OCI-LY7 (cell line): ENCODE data around the gene GNAO1. TPM values are rescaled to one million over a fixed set of nuclear protein-coding genes. Genes with fewer than 3 reads are reported as not detected.

Experiments used
- BruUV-seq: library from RNA; stranded (reverse); fragments of 400-500 nt; replicated peaks from 2 replicates; lab custom pipeline; 2021; lab: Mats Ljungman, UMichigan
- CTCF ChIA-PET: fragments of 300-600 bp; sonication (Branson Sonifier 250); formaldehyde crosslinking; loops from one replicate; lab custom pipeline; 2022; ENCODE audit warnings: antibody characterized with exemption; ENCODE audit not compliant: unreplicated experiment; lab: Charles Lee
- POLR2A ChIA-PET: fragments of 300-600 bp; sonication (Branson Sonifier 250); formaldehyde crosslinking; loops from one replicate; lab custom pipeline; 2022; ENCODE audit warnings: antibody characterized with exemption; lab: Charles Lee
- DNase-seq: peaks from one replicate; pipeline ENCODE4 v3.0.0-alpha.2; 2015; ENCODE audit warnings: low spot score
- H2AFZ ChIP-seq: fragments of 200-600 bp; sonication (generic), shearing (Covaris generic); 2 replicates; pipeline ENCODE4 v1.6.1; 2014; ENCODE audit warnings: mild to moderate bottlenecking, antibody characterized with exemption, low read length, moderate library complexity
- H3K27ac ChIP-seq: fragments of 200-600 bp; sonication (generic); 2 replicates; pipeline ENCODE4 v1.5.1; 2014; ENCODE audit warnings: mixed run types, low read depth, mild to moderate bottlenecking, moderate library complexity, low read length, inconsistent platforms; ENCODE audit not compliant: poor library complexity, severe bottlenecking
- H3K36me3 ChIP-seq: fragments of 200-600 bp; sonication (generic); 2 replicates; pipeline ENCODE4 v1.6.1; 2014; ENCODE audit warnings: mild to moderate bottlenecking, antibody characterized with exemption, low read length, moderate library complexity, mixed read lengths; ENCODE audit not compliant: insufficient read depth
- H3K4me1 ChIP-seq: fragments of 200-600 bp; sonication (generic); 2 replicates; pipeline ENCODE4 v1.5.1; 2014; ENCODE audit warnings: mild to moderate bottlenecking, low read length; ENCODE audit not compliant: insufficient read depth, poor library complexity, severe bottlenecking
- H3K4me2 ChIP-seq: fragments of 200-600 bp; sonication (generic); 2 replicates; pipeline ENCODE4 v1.6.1; 2014; ENCODE audit warnings: mild to moderate bottlenecking, low read length
- H3K4me3 ChIP-seq: fragments of 200-600 bp; sonication (generic); 2 replicates; pipeline ENCODE4 v1.5.1; 2014; ENCODE audit warnings: mild to moderate bottlenecking, low read depth, low read length; ENCODE audit not compliant: poor library complexity, severe bottlenecking
- H3K79me2 ChIP-seq: fragments of 200-600 bp; sonication (generic); 2 replicates; pipeline ENCODE4 v1.6.1; 2016; ENCODE audit warnings: low read depth, mild to moderate bottlenecking, low read length, moderate library complexity, mixed read lengths; ENCODE audit not compliant: insufficient read depth
- H3K9me2 ChIP-seq: fragments of 200-600 bp; sonication (generic); 2 replicates; pipeline ENCODE4 v1.6.1; 2016; ENCODE audit warnings: mild to moderate bottlenecking, low read length, mixed read lengths; ENCODE audit not compliant: insufficient read depth
- H3K9me3 ChIP-seq: fragments of 200-600 bp; sonication (generic); 2 replicates; pipeline ENCODE4 v1.6.1; 2014; ENCODE audit warnings: mild to moderate bottlenecking, mixed run types, low read length, mixed read lengths
- H4K20me1 ChIP-seq: fragments of 200-600 bp; sonication (generic); 2 replicates; pipeline ENCODE4 v1.6.1; 2014; ENCODE audit warnings: mild to moderate bottlenecking, antibody characterized with exemption, low read length, moderate library complexity, mixed read lengths; ENCODE audit not compliant: insufficient read depth
- EZH2phosphoT487 ChIP-seq: fragments of 200-600 bp; sonication (generic); IDR thresholded peaks from 2 replicates; pipeline ENCODE4 v1.6.1; 2018; ENCODE audit warnings: low read depth, borderline replicate concordance, mild to moderate bottlenecking, mixed run types, antibody characterized with exemption, low read length, moderate library complexity, mixed read lengths
- intact Hi-C: fragments of 100-400 bp; cut with micrococcal nuclease; formaldehyde crosslinking; loops from one replicate; pipeline ENCODE4 v1.10.0; 2022; ENCODE audit not compliant: unreplicated experiment
- total RNA-seq, 2 experiments: library from RNA; depleted of rRNA in 1 of 2; stranded (reverse); fragments of >200 nt in 1 of 2; shearing (Covaris generic) in 1 of 2; gene quantifications; 2 replicates each; pipeline ENCODE4 v1.2.3, GENCODE V29; 2014 to 2022
- TF ChIP-seq, protein P1 (sequence below): fragments of 200-600 bp; sonication (generic); conservative IDR thresholded peaks from 2 replicates; pipeline ENCODE4 v1.5.1; 2014; ENCODE audit warnings: mild to moderate bottlenecking, antibody characterized with exemption, low read length, moderate library complexity, mixed read lengths

Gene GNAO1
- total RNA-seq, 2 experiments from 2014 or later, result not detected

DNA sequence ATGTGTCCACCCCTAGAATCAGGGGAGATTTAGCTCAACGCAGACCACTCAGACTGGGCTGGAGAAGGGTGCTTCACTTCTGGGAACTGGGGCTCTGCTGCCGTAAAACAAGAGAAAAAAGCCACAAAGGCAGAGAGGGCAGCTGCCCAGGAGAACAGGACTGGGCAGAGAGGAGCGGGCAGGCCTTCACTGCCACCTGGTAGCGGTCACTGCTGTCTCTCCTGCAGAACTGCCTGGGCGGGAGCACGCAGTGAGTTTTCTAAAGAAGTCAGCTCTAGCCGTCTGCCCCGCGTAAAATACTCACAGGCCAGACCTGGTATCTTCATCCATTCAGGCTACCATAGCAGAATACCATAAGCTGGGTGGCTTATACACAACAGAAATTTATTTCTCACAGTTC lies 130.3 kb downstream of the GNAO1 start:
- no peaks in the 10 kb centered on the region for H4K20me1 ChIP-seq
- BruUV-seq, result no TSS peak
- no peak for TF ChIP-seq EZH2phosphoT487
- TF ChIP-seq, protein P1, sequence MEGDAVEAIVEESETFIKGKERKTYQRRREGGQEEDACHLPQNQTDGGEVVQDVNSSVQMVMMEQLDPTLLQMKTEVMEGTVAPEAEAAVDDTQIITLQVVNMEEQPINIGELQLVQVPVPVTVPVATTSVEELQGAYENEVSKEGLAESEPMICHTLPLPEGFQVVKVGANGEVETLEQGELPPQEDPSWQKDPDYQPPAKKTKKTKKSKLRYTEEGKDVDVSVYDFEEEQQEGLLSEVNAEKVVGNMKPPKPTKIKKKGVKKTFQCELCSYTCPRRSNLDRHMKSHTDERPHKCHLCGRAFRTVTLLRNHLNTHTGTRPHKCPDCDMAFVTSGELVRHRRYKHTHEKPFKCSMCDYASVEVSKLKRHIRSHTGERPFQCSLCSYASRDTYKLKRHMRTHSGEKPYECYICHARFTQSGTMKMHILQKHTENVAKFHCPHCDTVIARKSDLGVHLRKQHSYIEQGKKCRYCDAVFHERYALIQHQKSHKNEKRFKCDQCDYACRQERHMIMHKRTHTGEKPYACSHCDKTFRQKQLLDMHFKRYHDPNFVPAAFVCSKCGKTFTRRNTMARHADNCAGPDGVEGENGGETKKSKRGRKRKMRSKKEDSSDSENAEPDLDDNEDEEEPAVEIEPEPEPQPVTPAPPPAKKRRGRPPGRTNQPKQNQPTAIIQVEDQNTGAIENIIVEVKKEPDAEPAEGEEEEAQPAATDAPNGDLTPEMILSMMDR, result no peak
- intact Hi-C loops, result no loop called here
- H3K36me3 ChIP-seq, result no peaks in the 10 kb centered on the region
- H3K4me3 ChIP-seq, result no peak overlapping the region
- H3K27ac ChIP-seq, result no peak overlapping the region
- CTCF ChIA-PET, result interaction anchor here (0.9 kb wide), 1 partner anchor 21 kb away, joined by 3 read pairs; no protein-coding TSS in a partner anchor
- no peaks in the 10 kb centered on the region for H3K9me2 ChIP-seq
- H2AFZ ChIP-seq, result no peak overlapping the region
- no peaks in the 10 kb centered on the region for H3K79me2 ChIP-seq
- POLR2A ChIA-PET, result no interaction called here
- no peaks in the 10 kb centered on the region for H3K9me3 ChIP-seq
- DNase-seq, result no peak
- H3K4me1 ChIP-seq, result no peaks in the 10 kb centered on the region
- H3K4me2 ChIP-seq, result no peak overlapping the region

DNA sequence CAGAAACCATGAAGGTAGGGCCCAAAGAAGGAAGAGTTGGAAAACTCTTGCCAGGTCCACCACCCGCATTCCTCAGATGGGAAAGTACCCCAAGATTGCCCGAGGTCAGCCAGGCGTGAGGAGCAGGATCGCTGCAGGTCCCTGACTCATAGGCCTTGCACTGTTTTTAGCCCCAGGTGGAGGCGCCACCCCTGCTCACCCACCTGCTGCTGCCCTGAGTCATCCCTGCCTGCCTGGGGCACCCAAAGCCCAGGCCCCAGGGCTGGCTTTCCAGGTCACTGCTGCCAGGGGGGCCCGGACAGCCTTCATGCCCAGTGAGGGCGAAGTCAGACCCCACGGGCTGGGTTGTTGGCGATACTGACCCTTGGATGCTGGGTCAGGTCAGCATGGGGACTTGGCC lies 133.1 kb downstream of the GNAO1 start:
- DNase-seq, result no peak
- Histone ChIP-seq H3K36me3 (no peaks in the 10 kb centered on the region), H3K27ac (no peak overlapping the region), H4K20me1 (no peaks in the 10 kb centered on the region), H3K9me3 (no peaks in the 10 kb centered on the region), H3K4me1 (no peaks in the 10 kb centered on the region), H3K4me3 (no peak overlapping the region), H3K79me2 (no peaks in the 10 kb centered on the region), H2AFZ (no peak overlapping the region), H3K4me2 (no peak overlapping the region), H3K9me2 (no peaks in the 10 kb centered on the region)
- intact Hi-C loops, result no loop called here
- ChIA-PET CTCF (no interaction called here), POLR2A (no interaction called here)
- BruUV-seq, result no TSS peak
- TF ChIP-seq, protein P1, result no peak
- no peak for TF ChIP-seq EZH2phosphoT487

DNA sequence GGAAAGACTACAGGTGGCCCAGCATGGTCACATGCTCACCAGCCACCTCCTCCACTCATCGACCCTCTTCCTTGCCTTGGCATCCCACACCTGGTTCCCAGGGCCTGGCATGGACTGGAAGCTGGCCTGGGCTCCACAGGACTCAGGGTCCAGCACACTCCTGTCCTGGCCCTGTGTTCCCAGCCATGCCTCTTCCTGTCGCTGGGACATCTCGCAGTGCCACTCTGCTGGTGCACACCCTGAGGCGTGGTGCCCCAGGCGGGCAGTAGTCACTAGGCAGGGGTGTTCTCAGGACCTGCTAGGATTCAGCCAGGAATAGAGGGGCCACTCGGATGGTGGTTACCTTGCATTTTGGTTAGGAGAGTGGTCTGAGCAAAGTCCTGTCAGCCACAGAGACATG lies 134.7 kb downstream of the GNAO1 start:
- no peaks in the 10 kb centered on the region for H4K20me1 ChIP-seq
- intact Hi-C loops, result no loop called here
- H3K79me2 ChIP-seq, result no peaks in the 10 kb centered on the region
- no peaks in the 10 kb centered on the region for H3K36me3 ChIP-seq
- ChIA-PET CTCF (interaction anchor here (0.6 kb wide), 1 partner anchor 31 kb away, joined by 3 read pairs; no protein-coding TSS in a partner anchor), POLR2A (no interaction called here)
- no peak overlapping the region for H3K27ac ChIP-seq
- TF ChIP-seq, protein P1, result no peak
- TF ChIP-seq EZH2phosphoT487, result no peak
- no peak overlapping the region for H3K4me3 ChIP-seq
- peaks cover 6% of the 10 kb centered on the region for H3K4me1 ChIP-seq
- H3K4me2 ChIP-seq, result no peak overlapping the region
- H3K9me3 ChIP-seq, result no peaks in the 10 kb centered on the region
- no TSS peak for BruUV-seq
- no peak overlapping the region for H2AFZ ChIP-seq
- no peak for DNase-seq
- no peaks in the 10 kb centered on the region for H3K9me2 ChIP-seq
